Prostate gland (tissue), 2 donors: ENCODE results near the gene C1orf198. TPM values are rescaled to one million over a fixed set of nuclear protein-coding genes. Genes with fewer than 3 reads are reported as not detected.
A peak's percentile ranks its signal among the peaks of the same experiment; 100 is the strongest.

ENCODE experiments used
- DNase-seq: peaks from one replicate; pipeline ENCODE4 v3.0.0-alpha.2; 2019; ENCODE audit warnings: low spot score
- H3K27ac ChIP-seq, 2 donors: fragments of 200-600 bp; sonication (generic); 2 replicates each; pipeline ENCODE4 v1.5.1; 2017 to 2019
- H3K27me3 ChIP-seq: fragments of 200-600 bp; sonication (generic); replicated peaks from 2 replicates; pipeline ENCODE4 v1.5.1; 2019; ENCODE audit not compliant: insufficient read depth
- H3K36me3 ChIP-seq, 2 donors: fragments of 200-600 bp; sonication (generic); 1 replicate in 1 of 2; 2 replicates in 1 of 2; pipeline versions ENCODE4 v1.5.1 to v1.8.1; 2017 to 2019
- H3K4me1 ChIP-seq: fragments of 200-600 bp; sonication (generic); replicated peaks from 2 replicates; pipeline ENCODE4 v1.5.1; 2019
- H3K4me3 ChIP-seq, 2 donors: fragments of 200-600 bp; sonication (generic); 2 replicates each; pipeline ENCODE4 v1.5.1; 2017 to 2019
- H3K9me3 ChIP-seq: fragments of 200-600 bp; sonication (generic); 2 replicates; pipeline ENCODE4 v1.5.1; 2017
- CTCF ChIP-seq, 4 experiments: fragments of 200-600 bp in 2 of 4; fragments of 450-650 bp in 2 of 4; sonication (generic) in 2 of 4; IDR thresholded peaks; 1 replicate in 3 of 4; 2 replicates in 1 of 4; pipeline ENCODE4 v1.5.1; 2016 to 2019; ENCODE audit warnings: antibody characterized with exemption in 4 of 4, mild to moderate bottlenecking in 2 of 4, moderate library complexity in 2 of 4
- POLR2A ChIP-seq: fragments of 450-650 bp; IDR thresholded peaks from one replicate; pipeline ENCODE4 v1.6.1; 2016; ENCODE audit warnings: antibody characterized with exemption, mild to moderate bottlenecking
- POLR2AphosphoS5 ChIP-seq: sonication (generic); formaldehyde crosslinking; IDR thresholded peaks from one replicate; pipeline ENCODE4 v1.6.1; 2017; ENCODE audit warnings: antibody characterized with exemption
- WGBS: methylation state at CpG from one replicate; pipeline ENCODE4 v1.1.5; 2018; 5-methylcytosine and 5-hydroxymethylcytosine counted together
- intact Hi-C: fragments of 100-400 bp; cut with DNase I; formaldehyde crosslinking; loops from one replicate; pipeline ENCODE4 v1.14.2; 2022
- total RNA-seq, 2 donors: library from RNA; depleted of rRNA; stranded (reverse); fragments of >200 nt; gene quantifications; one replicate each; pipeline ENCODE4 v1.1.0, GENCODE V29; 2016

Gene C1orf198
- total RNA-seq, 2 donors from 2014 or later, result 41.9 to 44.8 TPM

- Histone ChIP-seq H3K9me3 (no peaks in the 10 kb centered on the region), H3K27ac (no peak overlapping the region), H3K4me1 (no peaks in the 10 kb centered on the region), H3K27me3 (no peaks in the 10 kb centered on the region), H3K36me3 (no peaks in the 10 kb centered on the region), H3K4me3 (no peak overlapping the region)
- intact Hi-C loops, result no loop called here
- WGBS, result 91% methylated on average over 2 of the region's 2 CpGs
- no peak for DNase-seq
- TF ChIP-seq POLR2A (no peak), CTCF (IDR thresholded peaks at IDR 0.05) (no peak), POLR2AphosphoS5 (no peak)
These were observed 45.2 kb upstream of the C1orf198 start for GRCh38 chr1:230913496-230913895.

GRCh38 chr1:230910755-230911117 is 42.4 kb upstream of the C1orf198 start:
- H3K36me3 ChIP-seq, result no peaks in the 10 kb centered on the region
- DNase-seq, result no peak
- H3K9me3 ChIP-seq, result no peaks in the 10 kb centered on the region
- no peak overlapping the region for H3K4me3 ChIP-seq
- H3K4me1 ChIP-seq, result no peaks in the 10 kb centered on the region
- H3K27me3 ChIP-seq, result no peaks in the 10 kb centered on the region
- TF ChIP-seq POLR2AphosphoS5 (no peak), POLR2A (no peak), CTCF (IDR thresholded peaks at IDR 0.05) (no peak)
- intact Hi-C loops, result no loop called here
- no peak overlapping the region for H3K27ac ChIP-seq

- no peaks in the 10 kb centered on the region for H3K36me3 ChIP-seq
- peak; percentile 50 for DNase-seq
- no peak overlapping the region for H3K27ac ChIP-seq
- no peak overlapping the region for H3K4me3 ChIP-seq
- no peaks in the 10 kb centered on the region for H3K9me3 ChIP-seq
- intact Hi-C loops, result no loop called here
- WGBS, result 72% methylated on average over 13 of the region's 13 CpGs
- TF ChIP-seq POLR2A, result no peak
- TF ChIP-seq CTCF (IDR thresholded peaks at IDR 0.05), result no peak
- no peak for TF ChIP-seq POLR2AphosphoS5
- H3K4me1 ChIP-seq, result no peaks in the 10 kb centered on the region
- H3K27me3 ChIP-seq, result no peaks in the 10 kb centered on the region
These were observed 41.8 kb upstream of the C1orf198 start for GRCh38 chr1:230909974-230910754.

GRCh38 chr1:230907472-230908205 is 39.3 kb upstream of the C1orf198 start:
- TF ChIP-seq POLR2AphosphoS5 (no peak), POLR2A (no peak), CTCF (IDR thresholded peaks at IDR 0.05) (no peak)
- Histone ChIP-seq H3K27me3 (no peaks in the 10 kb centered on the region), H3K4me1 (no peaks in the 10 kb centered on the region), H3K4me3 (no peak overlapping the region), H3K36me3 (no peaks in the 10 kb centered on the region), H3K9me3 (no peaks in the 10 kb centered on the region), H3K27ac (no peak overlapping the region)
- DNase-seq, result no peak
- intact Hi-C loops, result no loop called here
- 60% methylated on average over 4 of the region's 4 CpGs for WGBS
